Muscle layer of duodenum (tissue), 2 donors: ENCODE results near the gene ADCY2.

Experiments used
- H3K27ac ChIP-seq: one replicate; pipeline ENCODE4 v1.7.0; 2013; ENCODE audit warnings: mild to moderate bottlenecking, low read length
- H3K27me3 ChIP-seq: one replicate; pipeline ENCODE4 v1.7.0; 2013; ENCODE audit warnings: low read depth, mild to moderate bottlenecking, control low read depth, low read length
- H3K36me3 ChIP-seq, 2 donors: one replicate each; pipeline ENCODE4 v1.7.0; 2013; ENCODE audit warnings: low read length in 2 of 2, control low read depth in 1 of 2, mild to moderate bottlenecking in 1 of 2; ENCODE audit not compliant: insufficient read depth in 2 of 2, control insufficient read depth in 1 of 2
- H3K4me1 ChIP-seq, 2 donors: one replicate each; pipeline ENCODE4 v1.7.0; 2013; ENCODE audit warnings: low read length in 2 of 2, mild to moderate bottlenecking in 2 of 2, control low read depth in 1 of 2, moderate library complexity in 1 of 2; ENCODE audit not compliant: insufficient read depth in 2 of 2, control insufficient read depth in 1 of 2
- H3K4me3 ChIP-seq, 2 donors: one replicate each; pipeline ENCODE4 v1.7.0; 2013; ENCODE audit warnings: low read length in 2 of 2, low read depth in 1 of 2, mild to moderate bottlenecking in 1 of 2
- H3K9me3 ChIP-seq, 2 donors: one replicate each; pipeline ENCODE4 v1.7.0; 2013; ENCODE audit warnings: low read length in 2 of 2, control low read depth in 1 of 2, mild to moderate bottlenecking in 1 of 2; ENCODE audit not compliant: control insufficient read depth in 1 of 2
- donor health status: healthy.

ADCY2 gene

DNA sequence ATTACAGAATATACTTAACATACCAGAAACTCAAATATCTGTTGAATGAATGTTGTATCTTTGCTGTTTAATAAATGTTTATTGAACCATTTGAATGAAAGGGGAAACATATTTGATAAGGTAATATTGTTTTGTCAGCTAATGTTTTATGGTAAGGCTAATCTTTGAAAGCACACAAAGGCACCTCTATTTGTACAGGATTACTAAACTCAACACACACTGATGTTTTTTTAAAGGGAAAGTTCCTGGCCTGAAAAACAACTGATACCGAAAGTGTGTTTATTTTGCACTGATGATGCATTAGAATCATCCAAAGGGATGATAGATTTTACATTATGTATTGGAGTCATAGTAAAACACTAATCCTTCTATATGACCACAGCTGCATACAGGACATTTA, 82.5 kb downstream of the ADCY2 start:
- Histone ChIP-seq H3K9me3 (no peaks in the 10 kb centered on the region), H3K36me3 (no peaks in the 10 kb centered on the region), H3K4me1 (no peaks in the 10 kb centered on the region)

GRCh38 chr5:7488734-7489133, 92.8 kb downstream of the ADCY2 start:
- Histone ChIP-seq H3K9me3 (no peaks in the 10 kb centered on the region), H3K4me3 (no peak overlapping the region), H3K4me1 (no peaks in the 10 kb centered on the region), H3K27ac (no peak overlapping the region), H3K36me3 (no peaks in the 10 kb centered on the region), H3K27me3 (no peaks in the 10 kb centered on the region)

More for the DNA sequence above, 82.5 kb downstream of the ADCY2 start:
- no peak overlapping the region for H3K4me3 ChIP-seq
- no peaks in the 10 kb centered on the region for H3K27me3 ChIP-seq
- no peak overlapping the region for H3K27ac ChIP-seq

DNA sequence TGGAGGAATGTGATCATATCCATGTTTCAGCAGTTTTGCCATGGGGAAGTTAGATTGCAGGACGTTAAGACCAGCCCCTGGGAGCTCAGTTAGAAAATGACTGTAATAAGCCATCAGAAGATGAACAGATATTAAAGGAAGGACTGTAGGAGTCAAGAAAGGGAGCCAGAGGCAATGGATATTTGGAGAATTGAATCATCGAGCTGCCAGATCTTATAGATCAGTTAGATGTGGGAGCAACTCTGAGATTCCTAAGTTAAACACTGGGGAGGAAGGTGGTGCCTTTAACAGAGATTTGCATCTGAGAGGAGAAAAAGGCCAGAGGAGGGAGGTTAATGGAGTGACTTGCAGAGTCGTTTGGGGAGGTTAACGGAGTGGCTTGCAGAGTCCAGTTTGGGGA, 96.4 kb downstream of the ADCY2 start:
- H3K4me3 ChIP-seq, result no peak overlapping the region
- no peak overlapping the region for H3K27ac ChIP-seq
- H3K9me3 ChIP-seq, result no peaks in the 10 kb centered on the region
- no peaks in the 10 kb centered on the region for H3K4me1 ChIP-seq
- no peaks in the 10 kb centered on the region for H3K36me3 ChIP-seq
- H3K27me3 ChIP-seq, result no peaks in the 10 kb centered on the region

- Histone ChIP-seq H3K27me3 (no peaks in the 10 kb centered on the region), H3K27ac (no peak overlapping the region), H3K4me3 (no peak overlapping the region), H3K9me3 (no peaks in the 10 kb centered on the region), H3K4me1 (no peaks in the 10 kb centered on the region), H3K36me3 (no peaks in the 10 kb centered on the region)
Observed at GRCh38 chr5:7493081-7493480, 97.1 kb downstream of the ADCY2 start.

DNA sequence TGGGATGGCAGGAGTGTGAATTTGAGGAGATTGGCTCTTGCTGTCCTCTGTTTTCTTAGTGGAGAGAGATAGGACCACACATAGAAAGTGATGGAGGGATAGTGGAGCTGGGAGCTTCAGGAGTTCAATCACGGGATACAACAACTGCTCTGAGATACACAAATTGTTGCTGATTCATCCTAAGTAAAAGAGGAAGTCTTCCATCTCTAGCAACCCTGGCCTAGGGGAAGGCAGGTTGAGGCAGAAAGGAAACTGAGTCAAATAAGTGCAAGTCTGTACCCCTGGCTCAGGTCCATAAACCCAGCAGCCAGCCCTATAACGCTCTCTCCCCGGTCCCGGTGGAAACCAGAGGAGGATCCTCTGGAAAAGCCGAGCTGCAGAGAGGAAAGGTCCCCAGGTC, 97.7 kb downstream of the ADCY2 start:
- Histone ChIP-seq H3K4me1 (no peaks in the 10 kb centered on the region), H3K4me3 (no peak overlapping the region), H3K27me3 (no peaks in the 10 kb centered on the region), H3K36me3 (no peaks in the 10 kb centered on the region), H3K27ac (no peak overlapping the region), H3K9me3 (no peaks in the 10 kb centered on the region)

DNA sequence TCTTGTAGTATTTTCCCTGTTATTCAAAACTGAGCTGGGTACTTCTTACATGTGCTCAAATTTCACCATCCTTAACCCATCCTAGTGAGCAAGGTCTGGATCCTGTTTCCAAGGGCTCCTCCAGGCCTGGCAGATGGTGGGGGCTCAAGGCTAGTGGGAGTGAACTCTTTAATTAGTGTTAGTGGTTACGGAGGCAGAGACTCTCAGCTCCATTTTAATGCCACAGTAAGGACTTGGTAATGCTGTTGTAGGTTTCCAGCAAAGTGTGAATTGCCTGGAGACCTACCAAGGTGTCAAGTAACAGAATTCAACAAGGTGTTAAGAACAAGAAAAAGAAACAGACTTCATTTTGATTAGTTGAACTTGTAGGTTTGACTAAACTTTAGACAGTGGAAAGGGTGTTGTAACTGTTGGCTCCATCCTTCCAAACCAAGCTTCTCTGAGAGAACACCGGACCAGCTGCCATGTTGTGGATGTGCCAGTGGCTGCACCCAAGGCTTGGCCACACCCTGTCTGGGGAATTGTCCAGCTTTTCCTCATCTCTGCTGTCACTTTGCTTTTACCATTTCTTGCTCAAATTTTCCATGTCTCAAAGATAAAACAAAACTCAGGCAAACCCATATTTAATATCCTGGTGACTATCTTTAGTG, 98.7 kb downstream of the ADCY2 start:
- no peaks in the 10 kb centered on the region for H3K4me1 ChIP-seq
- no peaks in the 10 kb centered on the region for H3K9me3 ChIP-seq
- no peak overlapping the region for H3K4me3 ChIP-seq
- H3K36me3 ChIP-seq, result no peaks in the 10 kb centered on the region
- no peaks in the 10 kb centered on the region for H3K27me3 ChIP-seq
- H3K27ac ChIP-seq, result no peak overlapping the region

GRCh38 chr5:7495131-7495517, 99.2 kb downstream of the ADCY2 start:
- H3K4me3 ChIP-seq, result no peak overlapping the region

DNA sequence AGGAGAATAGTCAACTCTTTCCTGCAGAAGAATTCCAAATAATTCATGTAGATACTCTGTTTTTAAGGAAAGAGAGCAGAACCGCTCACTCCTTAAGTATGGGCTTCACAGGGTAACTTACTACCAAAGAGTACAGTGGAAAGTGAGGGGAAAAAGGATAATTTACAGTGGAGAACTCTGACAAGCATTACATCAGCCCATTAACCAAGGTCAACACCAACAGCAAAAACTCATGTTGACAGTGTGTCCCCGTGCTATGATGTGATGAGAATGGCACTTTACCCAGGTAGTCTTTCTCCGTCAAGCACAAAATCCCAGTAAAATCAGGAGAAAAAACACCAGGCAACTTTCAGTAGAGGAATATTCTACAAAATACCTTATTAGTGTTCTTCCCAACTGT, 104.3 kb downstream of the ADCY2 start:
- H3K36me3 ChIP-seq, result no peaks in the 10 kb centered on the region
- H3K4me3 ChIP-seq, result no peak overlapping the region
- H3K27ac ChIP-seq, result no peak overlapping the region
- no peaks in the 10 kb centered on the region for H3K9me3 ChIP-seq
- H3K4me1 ChIP-seq, result no peaks in the 10 kb centered on the region
- no peaks in the 10 kb centered on the region for H3K27me3 ChIP-seq

More at GRCh38 chr5:7495131-7495517, 99.2 kb downstream of the ADCY2 start:
- Histone ChIP-seq H3K27me3 (no peaks in the 10 kb centered on the region), H3K4me1 (no peaks in the 10 kb centered on the region), H3K36me3 (no peaks in the 10 kb centered on the region), H3K27ac (no peak overlapping the region), H3K9me3 (no peaks in the 10 kb centered on the region)

GRCh38 chr5:7501061-7501460, 105.1 kb downstream of the ADCY2 start:
- no peak overlapping the region for H3K4me3 ChIP-seq
- no peak overlapping the region for H3K27ac ChIP-seq
- H3K4me1 ChIP-seq, result no peaks in the 10 kb centered on the region
- H3K36me3 ChIP-seq, result no peaks in the 10 kb centered on the region
- H3K9me3 ChIP-seq, result no peaks in the 10 kb centered on the region
- H3K27me3 ChIP-seq, result no peaks in the 10 kb centered on the region

DNA sequence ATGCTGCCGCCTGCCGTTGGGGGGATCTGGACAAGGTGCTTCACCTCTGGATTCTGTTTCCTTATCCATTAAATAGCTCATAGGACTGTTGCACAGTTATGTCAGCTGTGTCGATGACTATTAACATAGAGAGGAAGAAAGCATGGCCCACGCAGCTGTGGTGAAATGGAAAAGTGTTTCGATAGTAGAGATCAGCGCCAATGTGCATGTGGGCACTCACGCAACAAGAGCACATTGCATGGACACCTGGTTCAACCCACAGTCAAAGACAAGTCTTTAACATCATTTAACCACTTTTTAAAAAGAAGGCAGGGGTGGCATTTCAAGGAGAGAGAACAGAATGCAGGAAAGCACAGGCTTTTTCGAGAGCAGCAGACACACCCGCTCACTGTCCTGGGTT, 107.6 kb downstream of the ADCY2 start:
- Histone ChIP-seq H3K9me3 (no peaks in the 10 kb centered on the region), H3K4me1 (no peaks in the 10 kb centered on the region), H3K36me3 (no peaks in the 10 kb centered on the region), H3K27me3 (no peaks in the 10 kb centered on the region), H3K27ac (no peak overlapping the region), H3K4me3 (no peak overlapping the region)

GRCh38 chr5:7515284-7515914, 119.5 kb downstream of the ADCY2 start:
- no peak overlapping the region for H3K4me3 ChIP-seq
- no peak overlapping the region for H3K27ac ChIP-seq
- H3K27me3 ChIP-seq, result no peaks in the 10 kb centered on the region
- H3K36me3 ChIP-seq, result no peaks in the 10 kb centered on the region
- no peaks in the 10 kb centered on the region for H3K9me3 ChIP-seq
- H3K4me1 ChIP-seq, result no peaks in the 10 kb centered on the region

GRCh38 chr5:7516253-7516652, 120.3 kb downstream of the ADCY2 start:
- Histone ChIP-seq H3K36me3 (no peaks in the 10 kb centered on the region), H3K27ac (no peak overlapping the region), H3K9me3 (no peaks in the 10 kb centered on the region), H3K4me1 (no peaks in the 10 kb centered on the region), H3K4me3 (no peak overlapping the region), H3K27me3 (no peaks in the 10 kb centered on the region)
